ENCODE measurements around the gene CDKN3.
"Not testable (repeated sequence)": the region's sequence is repeated elsewhere in the genome, so short reads cannot be mapped to it uniquely, and the experiment has no call there.

CDKN3 gene

DNA sequence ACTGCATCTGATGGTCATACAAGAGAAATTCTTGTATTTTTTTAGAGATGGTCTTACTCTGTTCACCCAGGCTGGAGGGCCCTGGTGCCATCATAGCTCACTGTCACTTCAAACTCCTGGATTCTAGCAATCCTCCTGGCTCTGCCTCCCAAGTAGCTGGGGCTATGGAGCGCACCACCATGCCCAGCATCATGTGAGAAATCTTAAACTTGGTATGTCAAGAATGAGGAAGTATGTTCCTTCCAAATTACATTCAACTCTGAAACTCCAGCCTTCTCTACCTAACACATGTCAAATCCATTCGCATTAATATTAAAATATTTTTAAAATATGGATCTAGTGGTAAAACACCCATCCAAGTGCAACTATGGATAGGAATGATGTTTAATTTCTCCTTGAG lies 27.5 kb upstream of the CDKN3 start:
- in situ Hi-C loops (cut with HindIII; ENCODE audit: low sequenced_read_pairs): no loop called here

DNA sequence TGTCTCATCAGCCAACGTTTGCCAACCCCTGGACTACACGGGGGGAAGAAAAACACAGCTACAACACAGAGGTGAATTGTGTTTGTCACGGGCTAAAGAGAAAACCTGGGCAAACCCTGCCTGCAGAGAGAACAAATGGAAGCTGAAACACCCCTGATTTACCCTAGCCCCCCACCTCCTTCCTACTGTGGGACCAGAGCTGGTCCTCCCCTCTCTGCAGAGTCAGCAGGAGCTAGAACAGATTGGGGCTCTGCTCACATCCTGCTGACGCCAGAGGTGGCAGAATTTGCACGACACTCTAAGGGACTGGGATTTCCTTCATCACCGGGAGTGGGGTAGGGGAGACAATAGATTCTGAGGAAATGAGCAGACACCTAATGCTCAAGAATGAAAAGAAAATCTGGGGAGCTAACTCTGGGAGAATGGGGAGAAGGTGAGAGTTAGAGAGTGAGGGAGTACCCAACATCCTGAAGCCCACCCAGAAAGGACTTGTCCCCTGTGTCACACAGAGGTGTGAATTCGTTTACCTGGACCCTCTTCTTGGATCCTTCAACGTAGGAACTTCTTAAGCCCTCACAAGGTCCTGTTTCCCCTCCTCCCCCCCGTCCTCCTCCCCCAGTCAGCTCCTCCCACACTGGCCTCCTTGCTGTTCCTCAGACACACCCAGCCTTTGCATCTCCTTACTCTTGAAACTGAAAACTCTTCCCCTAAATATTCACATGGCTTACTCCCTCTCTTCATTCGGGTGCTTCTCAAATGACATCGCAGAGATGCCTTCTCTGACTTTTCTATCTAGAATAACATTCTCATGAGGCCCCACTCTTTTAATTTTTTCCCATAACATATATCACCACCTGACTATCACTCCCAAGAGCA lies 26.2 kb upstream of the CDKN3 start:
- in situ Hi-C loops (cut with HindIII; ENCODE audit: low sequenced_read_pairs): no loop called here

DNA sequence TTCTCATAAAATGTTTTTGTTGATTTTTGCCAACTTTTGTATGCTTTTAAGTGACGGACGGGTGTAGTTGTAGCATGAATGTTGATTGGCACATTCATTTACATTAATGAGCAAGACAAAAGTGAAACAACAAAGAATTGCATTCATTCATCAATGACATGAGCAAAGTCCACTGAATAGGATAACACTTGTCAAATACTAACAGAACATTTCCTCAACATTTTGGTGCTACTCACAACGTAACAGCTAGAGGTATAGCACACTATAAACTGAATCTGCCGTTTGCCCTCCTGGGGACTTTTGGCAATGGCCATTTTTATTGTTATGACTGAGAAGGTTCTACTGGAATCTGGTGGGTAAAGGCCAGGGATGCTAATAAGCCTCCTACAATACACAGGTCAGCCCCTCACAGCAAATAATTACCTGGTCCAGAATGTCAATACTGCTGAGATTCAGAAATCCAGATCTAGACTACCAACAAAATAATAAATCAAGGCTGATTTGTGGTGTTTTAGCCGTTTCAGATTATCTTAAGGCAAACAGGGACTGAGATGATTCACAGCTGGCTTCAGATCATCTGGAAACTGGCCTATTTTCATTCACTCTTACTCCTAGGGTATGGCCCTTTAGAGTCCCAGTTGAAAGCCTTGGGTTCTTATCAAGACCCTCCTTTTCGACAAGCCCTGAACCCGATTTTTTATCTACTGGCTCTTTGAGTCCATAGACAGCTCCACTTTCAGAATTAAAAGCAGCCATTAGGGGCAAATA lies 22.5 kb upstream of the CDKN3 start:
- in situ Hi-C loops (cut with HindIII; ENCODE audit: low sequenced_read_pairs): no loop called here

DNA sequence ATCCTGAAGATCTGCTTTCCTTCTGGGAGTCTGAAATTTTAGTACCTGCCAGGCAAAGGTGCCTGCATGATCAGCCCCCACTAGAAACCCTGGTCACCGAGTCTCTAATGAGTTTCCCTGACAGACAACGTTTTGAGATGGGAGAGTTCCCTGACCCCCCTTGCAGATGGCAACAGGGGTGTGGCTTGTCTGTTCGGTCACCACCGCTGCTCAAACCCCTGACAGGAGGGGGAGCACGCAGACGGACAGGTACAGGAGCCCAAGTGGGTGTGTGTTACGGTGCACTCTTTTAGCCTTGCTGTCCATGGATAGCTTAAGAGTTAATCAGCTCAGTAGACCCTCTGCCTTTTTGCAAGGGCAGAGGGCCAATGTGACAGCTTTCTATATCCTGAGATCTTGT lies 19.3 kb upstream of the CDKN3 start:
- in situ Hi-C loops (cut with HindIII; ENCODE audit: low sequenced_read_pairs): no loop called here

DNA sequence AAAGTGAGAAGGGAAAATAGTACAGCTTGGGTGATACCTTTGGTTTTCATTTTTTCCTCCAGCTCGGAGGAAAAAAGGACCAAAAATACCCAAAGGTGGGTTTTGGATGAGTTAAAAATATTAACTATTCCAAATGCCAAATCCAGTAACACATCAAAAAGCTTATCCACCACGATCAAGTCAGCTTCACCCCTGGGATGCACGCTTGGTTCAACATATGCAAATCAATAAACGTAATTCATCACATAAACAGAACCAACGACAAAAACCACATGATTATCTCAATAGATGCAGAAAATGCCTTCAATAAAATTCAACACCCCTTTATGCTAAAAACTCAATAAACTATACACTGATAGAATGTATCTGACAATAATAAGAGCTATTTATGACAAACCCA lies 17.9 kb upstream of the CDKN3 start:
- in situ Hi-C loops (cut with HindIII; ENCODE audit: low sequenced_read_pairs): not testable (repeated sequence)

DNA sequence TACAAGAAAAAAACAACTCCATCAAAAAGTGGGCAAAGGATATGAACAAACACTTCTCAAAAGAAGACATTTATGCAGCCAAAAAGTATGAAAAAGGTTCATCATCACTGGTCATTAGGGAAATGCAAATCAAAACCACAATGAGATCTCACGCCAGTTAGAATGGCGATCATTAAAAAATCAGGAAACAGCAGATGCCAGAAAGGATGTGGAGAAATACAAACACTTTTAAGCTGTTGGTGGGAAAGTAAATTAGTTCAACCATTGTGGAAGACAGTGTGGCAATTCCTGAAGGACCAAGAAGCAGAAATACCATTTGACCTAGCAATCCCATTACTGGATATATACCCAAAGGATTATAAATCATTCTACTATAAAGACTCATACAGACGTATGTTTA lies 16.2 kb upstream of the CDKN3 start:
- in situ Hi-C loops (cut with HindIII; ENCODE audit: low sequenced_read_pairs): not testable (repeated sequence)

DNA sequence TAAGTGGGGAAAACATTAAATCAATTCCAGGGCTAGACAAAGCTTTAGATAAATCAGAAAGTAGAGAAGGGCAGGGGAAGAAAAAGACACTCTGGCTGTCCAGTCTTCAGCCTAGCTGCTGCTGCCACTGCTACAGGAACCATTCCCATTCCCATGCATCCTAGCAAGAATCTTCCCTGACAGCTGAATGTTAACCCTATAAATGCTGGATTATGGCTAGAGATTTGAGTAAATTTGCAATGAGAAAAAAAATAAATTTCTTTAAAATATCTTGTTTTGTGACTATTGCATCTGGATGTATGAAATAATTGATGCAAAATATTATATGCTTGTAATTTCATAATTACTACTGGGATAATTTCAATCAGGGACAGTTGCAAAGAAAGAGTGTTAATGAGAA lies 15.0 kb upstream of the CDKN3 start:
- in situ Hi-C loops (cut with HindIII; ENCODE audit: low sequenced_read_pairs): no loop called here

DNA sequence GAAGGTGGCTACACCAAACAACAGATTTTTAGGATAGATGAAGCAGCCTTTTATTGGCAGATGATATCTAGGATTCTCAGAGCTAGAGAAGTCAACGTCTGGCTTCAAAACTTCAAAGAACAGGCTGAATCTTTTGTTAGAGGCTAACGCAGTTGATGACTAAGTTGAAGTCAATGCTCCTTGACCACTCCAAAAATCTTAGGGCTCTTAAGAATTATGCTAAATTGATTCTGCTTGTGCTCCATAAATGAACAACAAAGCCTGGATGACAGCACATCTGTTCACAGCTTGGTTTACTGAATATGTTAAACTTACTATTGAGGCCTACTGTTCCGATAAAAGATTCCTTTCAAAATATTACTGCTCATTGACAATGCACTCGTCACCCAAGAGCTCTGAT lies 13.0 kb upstream of the CDKN3 start:
- in situ Hi-C loops (cut with HindIII; ENCODE audit: low sequenced_read_pairs): no loop called here

DNA sequence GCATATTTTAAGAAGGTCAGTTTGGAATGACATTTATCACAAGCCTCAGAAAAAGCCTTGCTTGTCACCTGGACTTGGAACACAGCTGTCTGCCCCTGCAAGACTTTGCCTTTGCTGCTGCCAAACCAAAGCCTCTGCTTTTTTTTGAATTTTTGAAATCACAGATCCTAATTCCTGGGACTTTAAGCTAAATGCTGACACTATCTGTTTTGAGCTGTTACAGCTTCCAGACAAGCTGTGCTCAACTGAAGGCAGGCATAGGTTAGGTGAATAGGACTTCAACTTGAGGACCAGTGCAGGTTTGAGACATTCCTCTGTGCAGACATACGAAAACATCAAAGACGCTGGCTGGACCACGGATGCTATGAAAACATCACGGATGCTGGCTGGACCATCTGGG lies 11.3 kb upstream of the CDKN3 start:
- in situ Hi-C loops (cut with HindIII; ENCODE audit: low sequenced_read_pairs): no loop called here

DNA sequence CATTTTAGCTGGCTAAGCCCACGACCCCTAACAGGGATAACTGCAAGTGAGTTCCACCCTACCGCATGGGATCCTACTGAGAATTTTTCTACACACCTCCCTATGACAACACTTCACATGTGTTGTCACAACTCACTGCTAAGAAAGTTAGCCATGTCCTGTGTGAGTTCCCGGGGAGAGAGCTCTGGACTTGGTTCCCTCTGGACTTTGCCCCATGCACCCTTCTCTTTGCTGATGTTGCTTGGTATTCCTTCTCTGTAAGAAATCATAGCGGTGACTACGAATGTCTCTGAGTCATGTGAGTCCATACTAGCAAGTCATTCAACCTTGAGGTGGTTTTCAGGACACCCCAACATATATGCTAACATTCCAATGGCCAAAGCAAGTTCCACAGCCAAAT lies 9.5 kb upstream of the CDKN3 start:
- in situ Hi-C loops (cut with HindIII; ENCODE audit: low sequenced_read_pairs): no loop called here

DNA sequence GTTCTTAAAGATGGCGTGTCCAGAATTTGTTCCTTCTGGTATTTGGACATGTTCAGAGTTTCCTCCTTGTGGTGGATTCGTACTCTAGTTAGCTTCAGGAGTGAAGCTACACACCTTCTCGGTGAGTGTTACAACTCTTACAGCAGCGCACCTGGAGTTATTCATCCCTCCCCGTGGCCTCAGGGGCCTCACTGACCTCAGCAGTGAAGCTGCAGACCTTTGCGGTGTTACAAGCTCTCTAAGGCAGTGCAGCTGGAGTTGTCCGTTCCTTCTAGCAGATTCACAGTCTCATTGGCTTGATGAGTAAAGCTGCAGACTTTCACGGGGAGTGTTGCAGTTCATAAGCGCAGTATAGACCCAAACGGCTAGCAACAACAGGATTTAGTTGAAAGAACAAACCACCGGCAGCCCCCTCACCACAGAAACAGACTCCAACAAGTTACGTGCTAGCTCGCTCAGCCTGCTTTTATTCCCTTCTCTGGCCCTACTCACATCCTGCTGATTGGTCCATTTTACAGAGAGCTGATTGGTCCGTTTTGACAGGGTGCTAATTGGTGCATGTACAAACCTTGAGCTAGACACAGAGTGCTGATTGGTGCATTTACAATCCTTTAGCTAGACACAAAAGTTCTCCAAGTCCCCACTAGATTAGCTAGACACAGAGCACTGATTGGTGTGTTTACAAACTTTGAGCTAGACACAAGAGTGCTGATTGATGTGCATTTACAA lies 4.5 kb upstream of the CDKN3 start:
- in situ Hi-C loops (cut with HindIII; ENCODE audit: low sequenced_read_pairs): no loop called here

DNA sequence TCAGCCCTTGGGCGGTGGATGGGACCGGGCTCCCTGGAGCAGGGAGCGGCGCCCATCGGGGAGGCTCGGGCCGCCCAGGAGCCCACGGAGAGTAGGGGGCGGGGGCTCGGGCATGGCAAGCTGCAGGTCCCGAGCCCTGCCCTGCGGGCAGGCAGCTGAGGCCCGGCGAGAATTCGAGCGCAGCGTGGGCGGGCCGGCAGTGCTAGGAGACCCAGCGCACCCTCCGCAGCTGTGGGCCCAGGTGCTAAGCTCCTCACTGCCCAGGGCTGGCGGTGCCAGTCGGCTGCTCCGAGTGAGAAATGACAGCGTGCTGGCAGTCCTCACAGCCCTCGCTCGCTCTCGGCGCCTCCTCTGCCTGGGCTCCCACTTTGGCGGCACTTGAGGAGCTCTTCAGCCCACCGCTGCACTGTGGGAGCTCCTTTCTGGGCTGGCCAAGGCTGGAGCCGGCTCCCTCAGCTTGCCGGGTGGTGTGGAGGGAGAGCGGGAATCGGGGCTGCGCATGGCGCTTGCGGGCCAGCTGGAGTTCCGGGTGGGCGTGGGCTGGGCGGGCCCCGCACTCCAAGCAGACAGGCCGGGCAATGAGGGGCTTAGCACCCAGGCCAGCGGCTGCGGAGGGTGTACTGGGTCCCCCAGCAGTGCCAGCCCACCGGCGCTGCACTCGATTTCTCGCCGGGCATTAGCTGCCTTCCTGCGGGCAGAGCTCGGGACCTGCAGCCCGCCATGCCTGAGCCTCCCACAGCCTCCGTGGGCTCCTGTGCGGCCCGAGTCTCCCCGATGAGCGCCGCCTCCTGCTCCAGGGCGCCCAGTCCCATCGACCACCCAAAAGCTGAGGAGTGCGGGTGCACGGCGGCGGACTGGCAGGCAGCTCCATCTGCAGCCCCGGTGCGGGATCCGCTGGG lies 3.6 kb upstream of the CDKN3 start:
- in situ Hi-C loops (cut with HindIII; ENCODE audit: low sequenced_read_pairs): not testable (repeated sequence)

DNA sequence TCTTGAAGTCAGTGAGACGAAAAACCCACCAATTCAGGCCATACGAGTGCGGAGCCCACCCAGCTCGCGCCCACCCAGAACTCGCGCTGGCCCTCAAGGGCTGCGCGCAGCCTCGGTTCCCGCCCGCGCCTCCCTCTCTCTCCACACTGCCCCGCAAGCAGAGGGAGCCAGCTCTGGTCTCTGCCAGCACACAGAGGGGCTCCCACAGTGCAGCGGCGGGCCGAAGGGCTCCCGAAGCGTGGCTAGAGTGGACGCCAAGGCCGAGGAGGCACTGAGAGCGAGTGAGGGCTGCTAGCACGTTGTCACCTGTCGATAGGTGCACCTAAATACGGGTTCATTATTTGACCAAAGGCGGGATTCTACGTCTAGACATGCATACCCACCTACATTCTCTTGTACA lies 2.2 kb upstream of the CDKN3 start:
- in situ Hi-C loops (cut with HindIII; ENCODE audit: low sequenced_read_pairs): no loop called here

DNA sequence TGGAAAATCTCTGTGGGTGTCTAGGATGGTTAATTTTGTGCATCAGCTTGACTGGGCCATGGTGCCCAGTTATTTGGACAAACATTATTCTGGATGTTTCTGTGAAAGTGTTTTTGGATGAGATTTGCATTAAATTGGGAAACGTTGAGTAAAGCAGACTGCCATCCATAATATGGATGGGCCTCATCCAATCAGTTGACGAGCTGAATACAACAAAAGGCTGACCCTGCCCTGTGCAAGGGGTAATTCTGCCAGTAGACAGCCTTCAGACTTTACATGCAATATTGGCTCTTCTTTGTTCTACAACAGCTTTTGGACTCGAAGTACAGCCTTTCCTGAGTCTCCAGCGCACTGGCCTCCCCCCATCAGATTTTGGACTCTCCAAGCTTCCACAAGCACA lies 1.5 kb upstream of the CDKN3 start:
- in situ Hi-C loops (cut with HindIII; ENCODE audit: low sequenced_read_pairs): no loop called here

DNA sequence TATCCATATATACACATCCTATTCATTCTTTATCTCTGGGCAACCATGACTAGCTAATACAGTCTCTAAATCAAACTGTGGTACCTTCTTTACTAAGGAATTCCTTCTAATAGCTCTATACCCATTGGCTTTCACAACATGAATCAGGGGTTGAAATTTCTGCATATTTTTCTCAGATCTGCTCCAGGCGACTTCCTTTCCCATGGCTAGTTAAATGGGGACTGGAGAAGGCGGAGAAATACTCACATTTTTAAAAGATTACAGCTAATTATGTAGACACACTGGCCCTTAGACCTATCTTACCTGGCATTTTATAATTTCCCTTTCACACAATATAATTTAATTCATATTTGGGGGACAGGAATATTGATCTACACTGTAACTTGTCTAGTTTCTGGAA lies 1.1 kb upstream of the CDKN3 start:
- in situ Hi-C loops (cut with HindIII; ENCODE audit: low sequenced_read_pairs): no loop called here

DNA sequence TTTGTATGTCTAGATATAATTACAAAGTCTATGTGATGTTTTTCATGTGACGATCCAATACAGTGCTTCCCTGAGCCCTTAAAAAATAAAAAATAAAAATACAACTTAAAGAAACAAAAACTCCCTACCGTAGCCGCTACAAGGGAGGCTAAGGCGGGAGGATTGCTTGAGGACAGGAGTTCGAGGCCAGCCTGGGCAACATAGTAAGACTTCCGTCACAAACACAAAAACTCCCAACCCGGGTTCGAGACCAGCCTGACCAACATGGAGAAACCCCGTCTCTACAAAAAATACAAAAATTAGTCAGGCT lies 669 bp upstream of the CDKN3 start:
- in situ Hi-C loops (cut with HindIII; ENCODE audit: low sequenced_read_pairs): no loop called here

DNA sequence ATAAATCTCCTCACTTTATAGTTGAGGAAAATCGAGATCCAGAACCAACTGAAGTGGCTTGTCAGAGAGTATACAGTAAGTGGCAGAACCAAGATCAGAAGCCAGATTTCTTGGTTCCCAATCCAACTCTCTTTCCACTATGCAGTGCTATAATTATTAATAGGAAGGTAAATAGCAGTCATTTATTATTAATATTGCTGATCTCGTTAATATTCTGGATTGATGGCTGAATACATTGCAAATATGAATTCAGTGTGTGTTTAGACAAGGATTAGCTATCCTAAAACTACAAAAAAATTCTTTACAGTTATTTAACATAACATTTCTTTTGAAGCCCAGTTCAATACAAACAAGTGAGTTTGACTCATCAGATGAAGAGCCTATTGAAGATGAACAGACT lies 2.8 kb downstream of the CDKN3 start:
- in situ Hi-C loops (cut with HindIII; ENCODE audit: low sequenced_read_pairs): no loop called here

DNA sequence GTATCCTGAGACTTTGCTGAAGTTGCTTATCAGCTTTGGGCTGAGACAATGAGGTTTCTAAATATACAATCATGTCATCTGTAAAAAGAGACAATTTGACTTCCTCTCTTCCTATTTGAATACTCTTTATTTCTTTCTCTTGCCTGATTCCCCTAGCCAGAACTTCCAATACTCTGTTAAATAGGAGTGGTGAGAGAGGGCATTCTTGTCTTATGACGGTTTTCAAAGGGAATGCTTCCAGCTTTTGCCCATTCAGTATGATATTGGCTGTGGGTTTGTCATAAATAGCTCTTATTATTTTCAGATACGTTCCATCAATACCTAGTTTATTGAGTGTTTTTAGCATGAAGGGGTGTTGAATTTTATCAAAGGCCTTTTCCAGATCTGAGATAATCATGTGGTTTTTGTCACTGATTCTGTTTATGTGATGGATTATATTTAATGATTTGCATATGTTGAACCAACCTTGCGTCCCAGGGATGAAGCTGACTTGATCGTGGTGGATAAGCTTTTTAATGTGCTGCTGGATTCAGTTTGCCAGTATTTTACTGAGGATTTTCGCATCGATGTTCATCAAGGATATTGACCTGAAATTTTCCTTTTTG lies 6.7 kb downstream of the CDKN3 start:
- in situ Hi-C loops (cut with HindIII; ENCODE audit: low sequenced_read_pairs): not testable (repeated sequence)

DNA sequence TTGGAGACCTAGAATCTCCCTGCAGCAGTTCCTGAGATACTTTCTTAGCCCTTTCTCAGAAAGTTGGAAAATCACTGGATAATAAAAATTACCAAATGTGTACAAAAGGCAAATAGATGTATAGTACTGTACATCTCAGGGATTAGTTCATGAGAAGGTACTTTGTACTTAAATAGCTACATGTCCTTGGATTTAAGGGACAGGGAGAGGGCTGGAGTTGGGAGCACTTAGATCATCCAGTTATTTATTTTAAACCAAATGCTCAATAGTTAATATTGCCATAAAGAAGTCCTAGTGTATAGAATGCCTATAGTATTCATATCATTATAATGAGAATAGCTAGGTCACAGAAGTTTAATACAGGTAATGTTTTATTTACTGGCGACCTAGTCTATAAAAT lies 13.4 kb downstream of the CDKN3 start:
- in situ Hi-C loops (cut with HindIII; ENCODE audit: low sequenced_read_pairs): no loop called here

DNA sequence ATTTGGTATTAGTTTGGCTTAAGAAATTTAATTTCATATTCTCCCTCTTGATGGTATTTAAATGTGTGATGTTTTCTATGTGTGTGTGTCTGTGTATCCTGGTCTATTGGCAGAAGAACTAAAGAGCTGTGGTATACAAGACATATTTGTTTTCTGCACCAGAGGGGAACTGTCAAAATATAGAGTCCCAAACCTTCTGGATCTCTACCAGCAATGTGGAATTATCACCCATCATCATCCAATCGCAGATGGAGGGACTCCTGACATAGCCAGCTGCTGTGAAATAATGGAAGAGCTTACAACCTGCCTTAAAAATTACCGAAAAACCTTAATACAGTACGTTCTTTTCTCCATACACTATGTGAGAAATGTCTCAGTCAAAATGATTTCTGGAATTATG lies 14.6 kb downstream of the CDKN3 start:
- in situ Hi-C loops (cut with HindIII; ENCODE audit: low sequenced_read_pairs): no loop called here
